HCT116 (cell line): ENCODE results near the gene UBTD2. TPM values are rescaled to one million over a fixed set of nuclear protein-coding genes. Genes with fewer than 3 reads are reported as not detected.

Experiments
- ATAC-seq: fragments of 200-7000 bp; cut with Tn5 transposase; 2 replicates; pipeline ENCODE4 v1.9.1; 2020; ENCODE audit warnings: mild to moderate bottlenecking, moderate library complexity
- BruUV-seq: library from RNA; stranded (reverse); fragments of 400-500 nt; replicated peaks from 2 replicates; lab custom pipeline; 2021; lab: Mats Ljungman, UMichigan
- CTCF ChIA-PET: fragments of 300-600 bp; sonication (Branson Sonifier 250); formaldehyde crosslinking; loops from one replicate; lab custom pipeline; 2021; ENCODE audit warnings: antibody characterized with exemption; lab: Charles Lee
- POLR2A ChIA-PET: fragments of 300-600, 350-600 bp; sonication (Branson Sonifier 250); formaldehyde crosslinking; loops from one replicate; lab custom pipeline; 2021; ENCODE audit warnings: antibody characterized with exemption; lab: Charles Lee
- RAD21 ChIA-PET, 2 experiments: fragments of 300-600 bp; sonication (Branson Sonifier 250); formaldehyde crosslinking; loops; one replicate each; lab custom pipeline; 2023; ENCODE audit warnings: low total read pairs in 2 of 2; ENCODE audit not compliant: uncharacterized antibody in 2 of 2, unreplicated experiment in 2 of 2, low non-redundant PET in 1 of 2; lab: Charles Lee
- DNase-seq: peaks from one replicate; pipeline ENCODE4 v3.0.0-alpha.2; 2010; ENCODE audit warnings: low read depth, low spot score
- H2AFZ ChIP-seq: fragments of 200-600 bp; shearing (Covaris generic), sonication (generic); 2 replicates; pipeline ENCODE4 v1.6.1; 2017; ENCODE audit warnings: low read depth, mixed run types, mixed read lengths, antibody characterized with exemption, low read length; ENCODE audit not compliant: poor library complexity, severe bottlenecking
- H3K27ac ChIP-seq: 2 replicates; pipeline ENCODE4 v1.5.1; 2012; ENCODE audit warnings: low read depth, low read length
- H3K27me3 ChIP-seq: fragments of 200-600 bp; sonication (generic); 2 replicates; pipeline ENCODE4 v1.6.1; 2016; ENCODE audit warnings: mixed run types, low read length, mixed read lengths; ENCODE audit not compliant: insufficient read depth
- H3K36me3 ChIP-seq, 2 experiments: fragments of 200-500 bp in 1 of 2; fragments of 200-600 bp in 1 of 2; sonication (Bioruptor generic) in 1 of 2; sonication (generic) in 1 of 2; 2 replicates each; pipeline versions ENCODE4 v1.5.1 to v1.6.1; 2014 to 2016; ENCODE audit warnings: low read length in 2 of 2, inconsistent platforms in 1 of 2, mixed read lengths in 1 of 2, mixed run types in 1 of 2; ENCODE audit not compliant: insufficient read depth in 2 of 2, control insufficient read depth in 1 of 2
- H3K4me1 ChIP-seq, 2 experiments: fragments of 200-600 bp in 1 of 2; sonication (generic) in 1 of 2; 2 replicates each; pipeline versions ENCODE4 v1.5.1 to v1.6.1; 2012 to 2017; ENCODE audit warnings: low read length in 2 of 2, inconsistent platforms in 1 of 2, mild to moderate bottlenecking in 1 of 2, mixed read lengths in 1 of 2, mixed run types in 1 of 2, moderate library complexity in 1 of 2; ENCODE audit not compliant: insufficient read depth in 2 of 2, control insufficient read depth in 1 of 2
- H3K4me2 ChIP-seq: fragments of 200-600 bp; sonication (generic); 2 replicates; pipeline ENCODE4 v1.6.1; 2017; ENCODE audit warnings: mixed run types, low read length, mixed read lengths
- H3K4me3 ChIP-seq, 2 experiments: fragments of 200-600 bp in 1 of 2; sonication (generic) in 1 of 2; replicated peaks in 1 of 2; 2 replicates each; pipeline ENCODE4 v1.5.1; 2011 to 2016; ENCODE audit warnings: low read length in 2 of 2, control low read depth in 1 of 2, low read depth in 1 of 2, mild to moderate bottlenecking in 1 of 2, mixed read lengths in 1 of 2, mixed run types in 1 of 2
- H3K79me2 ChIP-seq: fragments of 200-600 bp; sonication (generic); 2 replicates; pipeline ENCODE4 v1.6.1; 2017; ENCODE audit warnings: mild to moderate bottlenecking, mixed run types, low read length, moderate library complexity, mixed read lengths; ENCODE audit not compliant: insufficient read depth
- H3K9ac ChIP-seq: fragments of 200-600 bp; sonication (generic); 2 replicates; pipeline ENCODE4 v1.6.1; 2016; ENCODE audit warnings: low read length, mixed read lengths
- H3K9me2 ChIP-seq: fragments of 200-600 bp; sonication (generic), shearing (Covaris generic); 2 replicates; pipeline ENCODE4 v1.6.1; 2017; ENCODE audit warnings: mixed run types, mild to moderate bottlenecking, moderate library complexity; ENCODE audit not compliant: insufficient read depth
- H3K9me3 ChIP-seq, 2 experiments: fragments of 200-500 bp in 1 of 2; fragments of 200-600 bp in 1 of 2; sonication (Bioruptor generic) in 1 of 2; sonication (generic) in 1 of 2; 2 replicates each; pipeline ENCODE4 v1.6.1; 2014 to 2017; ENCODE audit warnings: low read length in 2 of 2, mixed read lengths in 2 of 2, inconsistent platforms in 1 of 2, low read depth in 1 of 2, mild to moderate bottlenecking in 1 of 2, mixed run types in 1 of 2, moderate library complexity in 1 of 2; ENCODE audit not compliant: control insufficient read depth in 1 of 2, insufficient read depth in 1 of 2
- H4K20me1 ChIP-seq: fragments of 200-600 bp; sonication (generic), shearing (Covaris generic); 2 replicates; pipeline ENCODE4 v1.6.1; 2017; ENCODE audit warnings: mixed run types, mild to moderate bottlenecking, moderate library complexity; ENCODE audit not compliant: insufficient read depth
- CBX3 ChIP-seq: IDR thresholded peaks from 2 replicates; pipeline ENCODE4 v1.6.1; 2012; ENCODE audit warnings: low read depth
- CEBPB ChIP-seq: IDR thresholded peaks from 2 replicates; pipeline ENCODE4 v1.6.1; 2012; ENCODE audit warnings: low read depth
- CTCF ChIP-seq, 3 experiments: fragments of 200-600 bp in 1 of 3; sonication (generic) in 1 of 3; IDR thresholded peaks in 2 of 3; conservative IDR thresholded peaks in 1 of 3; 2 replicates each; pipeline ENCODE4 v1.5.1; 2012 to 2017; ENCODE audit warnings: low read depth in 2 of 3, low read length in 2 of 3, antibody characterized with exemption in 1 of 3, borderline replicate concordance in 1 of 3, control low read depth in 1 of 3, mild to moderate bottlenecking in 1 of 3, mixed read lengths in 1 of 3, mixed run types in 1 of 3, moderate library complexity in 1 of 3; ENCODE audit not compliant: insufficient read depth in 1 of 3
- ELF1 ChIP-seq: IDR thresholded peaks from 2 replicates; pipeline ENCODE4 v1.6.1; 2012; ENCODE audit warnings: low read depth, borderline replicate concordance
- MAX ChIP-seq: IDR thresholded peaks from 2 replicates; pipeline ENCODE4 v1.6.1; 2012
- POLR2AphosphoS5 ChIP-seq: IDR thresholded peaks from 2 replicates; pipeline ENCODE4 v1.6.1; 2011; ENCODE audit warnings: mild to moderate bottlenecking, low read depth, low read length, moderate library complexity
- REST ChIP-seq: IDR thresholded peaks from 2 replicates; pipeline ENCODE4 v1.6.1; 2012; ENCODE audit warnings: low read depth
- SIN3A ChIP-seq: IDR thresholded peaks from 2 replicates; pipeline ENCODE4 v1.6.1; 2012; ENCODE audit warnings: low read depth
- SRF ChIP-seq: IDR thresholded peaks from 2 replicates; pipeline ENCODE4 v1.6.1; 2012; ENCODE audit warnings: low read depth
- TCF7L2 ChIP-seq: IDR thresholded peaks from 2 replicates; pipeline ENCODE4 v1.7.0; 2011; ENCODE audit warnings: borderline replicate concordance, inconsistent platforms; ENCODE audit not compliant: insufficient read depth, insufficient read length; ENCODE audit errors: extremely low read depth
- intact Hi-C: fragments of 100-400 bp; cut with micrococcal nuclease; formaldehyde crosslinking; loops from 2 replicates; pipeline ENCODE4 v1.10.0; 2022
- total RNA-seq: library from RNA; stranded (reverse); gene quantifications from one replicate; pipeline ENCODE4 v1.2.1, GENCODE V29; 2021; ENCODE audit not compliant: unreplicated experiment

Gene UBTD2
- total RNA-seq, 1 experiment from 2014 or later, result 15.9 TPM

- TF ChIP-seq MAX (no peak), CEBPB (no peak), SRF (no peak), CBX3 (no peak), TCF7L2 (no peak)
Measured at GRCh38 chr5:172266071-172266675, 17.4 kb downstream of the UBTD2 start (continued).

- Histone ChIP-seq H3K36me3 (no peaks in the 10 kb centered on the region), H3K9ac (no peak overlapping the region), H3K27ac (no peak overlapping the region), H3K4me3 (no peak overlapping the region), H3K4me2 (no peak overlapping the region), H3K9me3 (no peaks in the 10 kb centered on the region), H3K9me2 (no peaks in the 10 kb centered on the region), H3K79me2 (peaks cover 16% of the 10 kb centered on the region), H2AFZ (no peak overlapping the region), H4K20me1 (no peaks in the 10 kb centered on the region), H3K4me1 (no peaks in the 10 kb centered on the region), H3K27me3 (no peaks in the 10 kb centered on the region)
- TF ChIP-seq POLR2AphosphoS5, result no peak
- no peak for TF ChIP-seq SRF
- no peak for TF ChIP-seq ELF1
- no peak for TF ChIP-seq REST
- no peak for TF ChIP-seq CEBPB
- TF ChIP-seq SIN3A, result no peak
- no peak for TF ChIP-seq CTCF (IDR thresholded peaks at IDR 0.05 in 2 of 3, conservative IDR thresholded peaks at IDR 0.05 in 1 of 3; ENCODE audit: borderline replicate concordance in 1 of 3, insufficient read depth in 1 of 3, low read depth in 2 of 3, low read length in 2 of 3)
- BruUV-seq, result no TSS peak
- CTCF ChIA-PET, result no interaction called here
- RAD21 ChIA-PET, result no interaction called here
- ATAC-seq (no peak), DNase-seq (no peak)
- intact Hi-C loops, result no loop called here
- POLR2A ChIA-PET, result no interaction called here
Measured at GRCh38 chr5:172264815-172265395, 18.7 kb downstream of the UBTD2 start.
